ENCODE data around the gene FOSL1. TPM values are rescaled to one million over a fixed set of nuclear protein-coding genes. Genes with fewer than 3 reads are reported as not detected.
"Not testable (repeated sequence)": the region's sequence is repeated elsewhere in the genome, so short reads cannot be mapped to it uniquely, and the experiment has no call there.

FOSL1 gene
- total RNA-seq, 2 donors from 2014 or later: 4.9 to 6.8 TPM

GRCh38 chr11:65892661-65893317 lies 7.4 kb downstream of the FOSL1 start:
- Histone ChIP-seq H3K36me3 (no peaks in the 10 kb centered on the region), H3K4me3 (peak overlapping the region in 1 of 2 donors; percentile 73), H3K27me3 (no peaks in the 10 kb centered on the region), H3K9me3 (no peaks in the 10 kb centered on the region), H3K27ac (peak overlapping the region; percentile 96 to 100), H3K4me1 (peaks cover 0 to 57% of the 10 kb centered on the region in 2 donors)
- no peak for DNase-seq (ENCODE audit: low spot score)
- TF ChIP-seq, protein P1, sequence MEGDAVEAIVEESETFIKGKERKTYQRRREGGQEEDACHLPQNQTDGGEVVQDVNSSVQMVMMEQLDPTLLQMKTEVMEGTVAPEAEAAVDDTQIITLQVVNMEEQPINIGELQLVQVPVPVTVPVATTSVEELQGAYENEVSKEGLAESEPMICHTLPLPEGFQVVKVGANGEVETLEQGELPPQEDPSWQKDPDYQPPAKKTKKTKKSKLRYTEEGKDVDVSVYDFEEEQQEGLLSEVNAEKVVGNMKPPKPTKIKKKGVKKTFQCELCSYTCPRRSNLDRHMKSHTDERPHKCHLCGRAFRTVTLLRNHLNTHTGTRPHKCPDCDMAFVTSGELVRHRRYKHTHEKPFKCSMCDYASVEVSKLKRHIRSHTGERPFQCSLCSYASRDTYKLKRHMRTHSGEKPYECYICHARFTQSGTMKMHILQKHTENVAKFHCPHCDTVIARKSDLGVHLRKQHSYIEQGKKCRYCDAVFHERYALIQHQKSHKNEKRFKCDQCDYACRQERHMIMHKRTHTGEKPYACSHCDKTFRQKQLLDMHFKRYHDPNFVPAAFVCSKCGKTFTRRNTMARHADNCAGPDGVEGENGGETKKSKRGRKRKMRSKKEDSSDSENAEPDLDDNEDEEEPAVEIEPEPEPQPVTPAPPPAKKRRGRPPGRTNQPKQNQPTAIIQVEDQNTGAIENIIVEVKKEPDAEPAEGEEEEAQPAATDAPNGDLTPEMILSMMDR (IDR thresholded peaks at IDR 0.05): no peak

GRCh38 chr11:65892137-65892540 lies 8.0 kb downstream of the FOSL1 start:
- H3K4me1 ChIP-seq: peaks cover 0 to 64% of the 10 kb centered on the region in 2 donors
- not testable (repeated sequence) for DNase-seq (ENCODE audit: low spot score); H3K9me3 ChIP-seq; H3K27me3 ChIP-seq; H3K36me3 ChIP-seq
- H3K4me3 ChIP-seq: peak overlapping the region; percentile 73 to 90
- peak overlapping the region; percentile 96 to 100 for H3K27ac ChIP-seq

DNA sequence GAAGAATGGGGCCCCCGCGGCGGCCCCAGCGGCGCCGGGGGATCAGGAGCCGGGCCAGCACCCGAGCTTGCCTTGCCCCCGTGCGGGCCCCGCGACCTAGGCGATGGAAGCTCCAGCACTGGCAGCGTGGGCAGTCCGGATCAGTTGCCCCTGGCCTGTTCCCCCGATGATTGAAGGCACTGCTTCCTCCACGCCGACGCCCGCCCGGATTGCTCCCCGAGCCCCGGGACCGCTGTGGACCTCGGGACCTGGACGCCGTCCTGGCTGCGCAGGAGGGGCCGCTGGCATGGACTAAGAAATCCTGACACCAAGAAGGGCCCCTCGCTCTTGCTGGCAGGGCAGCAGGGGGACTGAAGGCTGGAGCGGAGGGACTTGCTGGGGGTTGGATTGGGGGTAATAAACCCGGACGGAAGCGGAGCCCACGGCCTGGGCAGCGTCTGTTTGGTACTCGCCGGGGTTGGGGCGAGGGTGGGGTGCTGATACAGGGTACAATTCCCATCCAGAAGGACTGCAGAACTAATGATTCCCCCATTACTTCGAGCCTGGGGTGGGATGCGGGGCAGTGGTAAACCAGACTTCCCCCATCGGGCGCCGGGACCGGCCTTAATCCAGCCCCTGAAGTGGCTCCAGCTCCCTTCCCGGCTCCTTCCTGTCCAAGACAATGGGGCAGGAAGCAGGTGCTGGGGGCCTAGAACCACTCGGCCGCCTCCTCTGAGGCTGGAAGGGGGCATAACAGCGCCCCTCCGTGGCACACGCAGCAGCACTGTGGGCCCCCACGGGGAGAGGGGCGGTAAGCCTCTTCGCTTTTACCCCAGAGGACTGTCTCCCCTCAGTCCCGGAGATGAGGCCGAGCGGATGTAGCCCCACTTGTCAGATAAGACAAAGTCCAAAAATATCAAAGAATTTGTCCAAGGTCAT lies 8.7 kb downstream of the FOSL1 start:
- Histone ChIP-seq H3K27ac (peak overlapping the region; percentile 96 to 100), H3K27me3 (no peaks in the 10 kb centered on the region), H3K9me3 (no peaks in the 10 kb centered on the region), H3K4me3 (peak overlapping the region; percentile 73 to 90), H3K4me1 (peaks cover 0 to 70% of the 10 kb centered on the region in 2 donors), H3K36me3 (no peaks in the 10 kb centered on the region)
- no peak for DNase-seq (ENCODE audit: low spot score)
- TF ChIP-seq, protein P1 (IDR thresholded peaks at IDR 0.05): peak; percentile 23 to 66

DNA sequence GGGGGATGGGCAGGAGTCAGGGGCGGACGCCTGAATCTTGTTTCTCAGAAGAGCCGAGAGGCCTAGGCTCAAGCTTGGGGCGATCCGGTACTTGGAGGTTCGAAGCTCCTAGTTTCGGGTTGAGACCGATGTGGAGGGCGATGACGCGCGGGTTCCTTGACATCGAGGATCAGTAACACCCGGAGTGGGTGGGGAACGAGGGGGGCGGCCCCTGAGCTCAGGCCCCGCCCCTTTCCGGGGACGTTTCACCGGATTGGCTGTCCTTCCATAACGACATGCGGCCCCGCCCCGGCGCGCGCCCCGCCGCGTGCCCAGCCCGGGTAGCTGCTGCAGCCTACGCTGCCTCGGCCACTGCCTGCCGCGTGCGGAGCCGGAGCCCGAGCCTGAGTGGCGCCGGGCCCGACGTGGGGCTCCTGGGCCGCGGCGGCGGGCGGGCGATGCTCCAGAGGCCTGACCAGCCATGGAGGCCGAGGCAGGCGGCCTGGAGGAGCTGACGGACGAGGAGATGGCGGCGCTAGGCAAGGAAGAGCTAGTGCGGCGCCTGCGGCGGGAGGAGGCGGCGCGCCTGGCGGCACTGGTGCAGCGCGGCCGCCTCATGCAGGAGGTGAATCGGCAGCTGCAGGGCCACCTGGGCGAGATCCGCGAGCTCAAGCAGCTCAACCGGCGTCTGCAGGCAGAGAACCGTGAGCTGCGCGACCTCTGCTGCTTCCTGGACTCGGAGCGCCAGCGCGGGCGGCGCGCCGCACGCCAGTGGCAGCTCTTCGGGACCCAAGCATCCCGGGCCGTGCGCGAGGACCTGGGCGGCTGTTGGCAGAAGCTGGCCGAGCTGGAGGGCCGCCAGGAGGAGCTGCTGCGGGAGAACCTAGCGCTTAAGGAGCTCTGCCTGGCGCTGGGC lies 9.6 kb downstream of the FOSL1 start, which contains the start of gene CCDC85B:
Gene CCDC85B (plus strand): TSS at position 350 of the 895 bp plus-strand sequence. CDS start 111 bp downstream, at position 461.
- peaks cover 0 to 70% of the 10 kb centered on the region in 2 donors for H3K4me1 ChIP-seq
- H3K4me3 ChIP-seq: peak within 1 kb of the TSS; percentile 73 to 90
- H3K36me3 ChIP-seq: peaks cover 4% of the 10 kb centered on the region
- H3K27ac ChIP-seq: peak within 1 kb of the TSS; percentile 96 to 100
- TF ChIP-seq, protein P1 (IDR thresholded peaks at IDR 0.05): peak in 1 of 2 donors; percentile 29
- peak; percentile 100 for DNase-seq (ENCODE audit: low spot score)
- no peaks in the 10 kb centered on the region for H3K27me3 ChIP-seq
- no peaks in the 10 kb centered on the region for H3K9me3 ChIP-seq

GRCh38 chr11:65888163-65888814 lies 11.9 kb downstream of the FOSL1 start, which contains the start of gene FIBP:
Gene FIBP (minus strand): TSS chr11:65888471. CDS start chr11:65888418, 53 bp downstream.
- Histone ChIP-seq H3K4me1 (peaks cover 0 to 66% of the 10 kb centered on the region in 2 donors), H3K27ac (peak within 1 kb of the TSS; percentile 96 to 100), H3K9me3 (no peaks in the 10 kb centered on the region)

More at GRCh38 chr11:65888163-65888814, 11.9 kb downstream of the FOSL1 start, which contains the start of gene FIBP:
- Histone ChIP-seq H3K27me3 (no peaks in the 10 kb centered on the region), H3K36me3 (peaks cover 24% of the 10 kb centered on the region), H3K4me3 (peak within 1 kb of the TSS; percentile 64 to 73)
- TF ChIP-seq, protein P1 (IDR thresholded peaks at IDR 0.05): peak; percentile 82 to 87
- peak; percentile 98 for DNase-seq (ENCODE audit: low spot score)
